ENCODE results near the gene MUC4.

MUC4 gene

DNA sequence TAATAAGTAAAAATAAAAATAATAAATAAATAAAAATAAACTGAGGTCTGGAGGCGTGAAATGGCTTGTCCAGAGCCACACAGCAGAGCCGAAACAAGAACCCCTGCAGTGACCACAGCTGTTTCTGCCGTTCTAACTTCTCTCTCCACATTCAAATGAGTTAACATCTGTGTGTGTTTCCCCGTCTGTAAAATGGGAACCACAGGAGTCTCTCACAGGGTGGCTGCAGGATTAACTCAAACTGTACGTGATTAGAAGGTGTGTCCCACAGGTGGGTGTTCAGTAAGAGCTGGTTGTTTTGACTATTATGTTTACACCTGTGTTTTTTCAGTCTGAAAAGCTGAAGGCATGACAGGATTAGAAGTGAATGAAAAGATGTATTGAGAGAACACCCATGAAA, 27.0 kb upstream of the MUC4 start:
- Histone ChIP-seq H2AFZ (ENCODE audit: low read depth, low read length, severe bottlenecking) (peak overlapping the region; percentile 4), H3K36me3 (ENCODE audit: low read length) (no peaks in the 10 kb centered on the region), H3F3A (ENCODE audit: insufficient read depth) (peaks cover 7% of the 10 kb centered on the region; the same call in 1 of the 2 replicates), H3K9me3 (ENCODE audit: insufficient read depth, low read length) (no peaks in the 10 kb centered on the region), H3K4me3 (ENCODE audit: insufficient read depth, low read length, poor library complexity, severe bottlenecking) (no peak overlapping the region), H3K27ac (ENCODE audit: low read depth, low read length) (peak overlapping the region; percentile 55), H3K9ac (ENCODE audit: low read length) (no peak overlapping the region), H3K9me2 (replicated peaks; ENCODE audit: insufficient read depth, low read length) (no peaks in the 10 kb centered on the region), H3K4me2 (ENCODE audit: low read depth, low read length, poor library complexity, severe bottlenecking) (peak overlapping the region; percentile 25), H3K27me3 (ENCODE audit: low read length) (no peaks in the 10 kb centered on the region), H4K20me1 (ENCODE audit: low read depth, low read length) (no peaks in the 10 kb centered on the region), H3K79me2 (ENCODE audit: insufficient read depth, low read length) (no peaks in the 10 kb centered on the region)
- TF ChIP-seq, protein P1, sequence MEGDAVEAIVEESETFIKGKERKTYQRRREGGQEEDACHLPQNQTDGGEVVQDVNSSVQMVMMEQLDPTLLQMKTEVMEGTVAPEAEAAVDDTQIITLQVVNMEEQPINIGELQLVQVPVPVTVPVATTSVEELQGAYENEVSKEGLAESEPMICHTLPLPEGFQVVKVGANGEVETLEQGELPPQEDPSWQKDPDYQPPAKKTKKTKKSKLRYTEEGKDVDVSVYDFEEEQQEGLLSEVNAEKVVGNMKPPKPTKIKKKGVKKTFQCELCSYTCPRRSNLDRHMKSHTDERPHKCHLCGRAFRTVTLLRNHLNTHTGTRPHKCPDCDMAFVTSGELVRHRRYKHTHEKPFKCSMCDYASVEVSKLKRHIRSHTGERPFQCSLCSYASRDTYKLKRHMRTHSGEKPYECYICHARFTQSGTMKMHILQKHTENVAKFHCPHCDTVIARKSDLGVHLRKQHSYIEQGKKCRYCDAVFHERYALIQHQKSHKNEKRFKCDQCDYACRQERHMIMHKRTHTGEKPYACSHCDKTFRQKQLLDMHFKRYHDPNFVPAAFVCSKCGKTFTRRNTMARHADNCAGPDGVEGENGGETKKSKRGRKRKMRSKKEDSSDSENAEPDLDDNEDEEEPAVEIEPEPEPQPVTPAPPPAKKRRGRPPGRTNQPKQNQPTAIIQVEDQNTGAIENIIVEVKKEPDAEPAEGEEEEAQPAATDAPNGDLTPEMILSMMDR (IDR thresholded peaks at IDR 0.05; ENCODE audit: insufficient read depth, low read length, poor library complexity, severe bottlenecking) = no peak
- TF ChIP-seq EZH2phosphoT487 (conservative IDR thresholded peaks at IDR 0.05; ENCODE audit: low read length) = no peak

DNA sequence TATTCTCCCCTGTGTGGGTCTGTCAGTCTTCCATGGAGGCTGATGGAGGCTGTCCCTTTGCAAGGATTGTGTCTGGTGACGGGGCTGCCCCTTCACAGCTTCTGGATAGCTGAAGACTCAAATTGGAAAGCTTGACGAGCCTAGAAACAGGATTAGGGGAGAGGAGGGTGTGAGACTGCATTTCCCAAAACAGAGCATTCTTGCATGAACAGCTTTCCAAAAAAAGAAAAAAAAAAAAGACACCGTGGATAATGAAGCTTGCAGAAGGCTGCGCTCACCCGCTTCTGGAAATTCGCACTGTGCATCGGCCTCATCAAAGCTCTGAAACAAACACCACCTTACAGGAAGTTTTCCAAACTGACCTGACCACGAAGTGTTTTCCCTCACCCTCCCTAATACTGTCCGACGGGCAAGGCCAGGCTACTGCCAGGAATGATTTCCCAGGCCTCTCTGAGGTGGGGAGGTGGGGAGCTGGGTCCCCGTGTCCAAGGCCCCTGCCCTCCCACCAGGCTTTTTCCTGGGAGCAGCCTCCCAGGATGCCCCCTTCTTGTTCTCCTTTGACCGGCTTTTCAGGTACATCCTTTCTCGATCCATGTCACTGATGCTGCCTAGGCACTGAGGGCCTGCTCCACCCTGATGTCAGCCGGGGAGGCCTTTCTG, 24.9 kb upstream of the MUC4 start:
- H4K20me1 ChIP-seq (ENCODE audit: low read depth, low read length) = no peaks in the 10 kb centered on the region
- TF ChIP-seq EZH2phosphoT487 (conservative IDR thresholded peaks at IDR 0.05; ENCODE audit: low read length) = no peak
- TF ChIP-seq, protein P1 (IDR thresholded peaks at IDR 0.05; ENCODE audit: insufficient read depth, low read length, poor library complexity, severe bottlenecking) = no peak
- no peak overlapping the region for H3K27ac ChIP-seq (ENCODE audit: low read depth, low read length)
- no peaks in the 10 kb centered on the region for H3K9me3 ChIP-seq (ENCODE audit: insufficient read depth, low read length)
- H3K9me2 ChIP-seq (replicated peaks; ENCODE audit: insufficient read depth, low read length) = no peaks in the 10 kb centered on the region
- peaks cover 7% of the 10 kb centered on the region; the same call in 1 of the 2 replicates for H3F3A ChIP-seq (ENCODE audit: insufficient read depth)
- no peak overlapping the region for H3K9ac ChIP-seq (ENCODE audit: low read length)
- H3K36me3 ChIP-seq (ENCODE audit: low read length) = no peaks in the 10 kb centered on the region
- H3K27me3 ChIP-seq (ENCODE audit: low read length) = no peaks in the 10 kb centered on the region
- no peak overlapping the region for H3K4me2 ChIP-seq (ENCODE audit: low read depth, low read length, poor library complexity, severe bottlenecking)
- H3K4me3 ChIP-seq (ENCODE audit: insufficient read depth, low read length, poor library complexity, severe bottlenecking) = no peak overlapping the region
- H2AFZ ChIP-seq (ENCODE audit: low read depth, low read length, severe bottlenecking) = no peak overlapping the region
- H3K79me2 ChIP-seq (ENCODE audit: insufficient read depth, low read length) = no peaks in the 10 kb centered on the region

DNA sequence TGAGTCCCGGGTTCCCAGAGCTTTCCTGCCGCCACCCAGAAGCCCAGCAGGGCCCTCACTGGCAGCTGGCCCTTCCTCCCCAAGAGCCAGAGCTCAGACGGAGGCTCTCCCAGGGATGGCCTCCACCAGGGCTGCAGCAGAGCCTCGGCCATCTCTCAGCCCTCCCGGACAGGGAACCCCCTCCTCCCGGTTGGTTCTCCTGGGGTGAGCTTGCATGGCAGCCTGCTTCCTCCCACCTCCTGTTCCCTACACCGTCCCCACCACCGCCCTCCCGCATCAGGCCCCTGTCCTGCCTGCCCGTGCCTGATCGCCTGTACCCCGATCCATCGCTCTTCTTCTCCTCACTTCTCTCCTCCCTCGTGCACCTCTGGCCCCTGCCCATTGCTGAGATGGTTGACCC, 24.1 kb upstream of the MUC4 start:
- no peak overlapping the region for H2AFZ ChIP-seq (ENCODE audit: low read depth, low read length, severe bottlenecking)
- H3K27ac ChIP-seq (ENCODE audit: low read depth, low read length) = no peak overlapping the region
- TF ChIP-seq, protein P1 (IDR thresholded peaks at IDR 0.05; ENCODE audit: insufficient read depth, low read length, poor library complexity, severe bottlenecking) = no peak
- no peak for TF ChIP-seq EZH2phosphoT487 (conservative IDR thresholded peaks at IDR 0.05; ENCODE audit: low read length)
- H3K79me2 ChIP-seq (ENCODE audit: insufficient read depth, low read length) = no peaks in the 10 kb centered on the region
- H3F3A ChIP-seq (ENCODE audit: insufficient read depth) = peaks cover 7% of the 10 kb centered on the region; the same call in 1 of the 2 replicates
- no peak overlapping the region for H3K4me3 ChIP-seq (ENCODE audit: insufficient read depth, low read length, poor library complexity, severe bottlenecking)
- H3K9me3 ChIP-seq (ENCODE audit: insufficient read depth, low read length) = no peaks in the 10 kb centered on the region
- no peaks in the 10 kb centered on the region for H3K36me3 ChIP-seq (ENCODE audit: low read length)
- H3K4me2 ChIP-seq (ENCODE audit: low read depth, low read length, poor library complexity, severe bottlenecking) = no peak overlapping the region
- H3K9me2 ChIP-seq (replicated peaks; ENCODE audit: insufficient read depth, low read length) = no peaks in the 10 kb centered on the region
- no peaks in the 10 kb centered on the region for H3K27me3 ChIP-seq (ENCODE audit: low read length)
- no peak overlapping the region for H3K9ac ChIP-seq (ENCODE audit: low read length)
- H4K20me1 ChIP-seq (ENCODE audit: low read depth, low read length) = no peaks in the 10 kb centered on the region

Data from SU-DHL-6 (cell line).